NCI-H2029 treated with DMSO at 0.1 percent for 48 hours (cell line): ENCODE results near the gene GSK3B.
A peak's percentile ranks its signal among the peaks of the same experiment; 100 is the strongest.

Experiments used
- DNase-seq: peaks from one replicate; lab custom pipeline; 2025; lab: John Stamatoyannopoulos, UW

GSK3B gene

DNA sequence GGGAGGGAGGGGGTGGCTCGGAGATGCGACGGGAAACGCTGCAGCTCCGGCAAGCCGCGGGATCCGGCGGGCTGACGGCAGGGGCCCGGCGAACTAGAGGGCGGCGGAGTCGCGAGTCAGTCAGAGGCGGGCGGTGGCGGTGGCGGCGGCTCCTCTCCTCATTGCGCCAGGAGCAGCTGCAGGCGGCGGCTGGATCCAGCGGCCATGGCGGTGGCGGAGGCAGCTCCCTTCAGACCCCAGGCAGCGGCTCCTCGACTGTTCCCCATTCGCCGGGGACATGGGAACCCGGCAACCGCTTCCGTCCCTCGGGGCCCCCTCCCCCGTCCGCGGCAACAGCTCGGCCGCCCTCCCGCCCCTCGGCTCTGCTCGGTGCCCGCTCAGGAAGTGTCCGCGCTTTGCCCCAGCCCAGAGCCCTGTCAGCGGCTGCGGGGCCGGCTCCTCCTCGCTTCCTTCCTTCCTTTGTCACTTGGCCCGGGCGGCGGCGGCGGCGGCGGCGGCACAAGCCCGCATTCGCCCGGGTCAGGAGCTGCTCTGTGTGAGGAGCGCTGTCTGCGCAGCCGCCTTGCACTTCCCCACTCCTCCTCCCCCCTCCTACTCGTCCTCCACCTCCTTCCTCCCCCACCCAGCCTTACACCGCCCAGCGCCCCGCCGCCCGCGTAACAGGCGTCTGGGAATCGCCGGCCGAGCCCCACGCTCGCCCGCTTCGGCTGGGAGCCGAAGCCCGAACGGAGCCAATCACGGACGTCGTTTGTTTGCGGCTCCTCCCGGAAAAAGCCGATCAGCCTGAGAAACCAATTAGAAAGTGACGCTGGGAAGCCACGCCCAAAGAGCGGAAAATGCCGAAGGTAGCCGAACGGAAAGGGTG lies at the start of gene GSK3B:
GSK3B (minus strand) TSS at position 537 of the 865 bp plus-strand sequence. CDS start 1,013 bp downstream, outside the sequence.
- DNase-seq: peak; percentile 99

DNA sequence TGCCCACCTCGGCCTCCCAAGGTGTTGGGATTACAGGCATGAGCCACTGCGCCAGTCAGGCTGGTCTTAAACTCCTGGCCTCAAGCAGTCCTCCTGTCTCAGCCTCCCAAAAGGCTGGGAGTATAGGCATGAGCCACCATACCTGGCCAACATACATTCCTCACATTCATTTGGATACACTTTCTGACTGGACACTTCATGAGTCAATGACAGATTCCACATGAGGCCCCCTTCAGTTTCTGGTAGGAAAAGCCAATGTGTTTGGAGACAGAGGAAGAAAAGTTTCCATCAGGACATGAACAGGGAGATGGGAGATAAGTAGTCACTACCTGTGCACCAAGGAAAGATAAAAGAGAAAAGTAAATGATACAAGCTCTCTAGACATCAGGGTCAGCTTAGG lies 49.4 kb upstream of the GSK3B start:
- DNase-seq: no peak

DNA sequence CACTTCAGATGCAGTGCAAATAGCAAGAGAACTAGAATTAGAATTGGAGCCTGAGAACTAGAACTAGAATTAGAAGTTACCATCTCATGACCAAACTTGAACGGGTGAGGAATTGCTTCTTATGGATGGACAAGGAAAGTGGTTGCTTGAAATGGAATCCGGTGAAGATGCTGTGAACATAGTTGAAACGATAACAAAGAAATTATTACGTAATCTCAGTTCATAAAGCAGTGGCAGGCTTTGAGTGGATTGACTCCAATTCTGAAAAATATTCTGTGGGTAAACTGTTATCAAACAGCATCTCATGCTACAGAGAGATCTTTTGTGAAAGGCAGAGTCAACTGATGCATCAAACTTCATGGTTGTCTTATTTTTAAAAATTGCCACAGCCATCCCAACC lies 48.0 kb upstream of the GSK3B start:
- no peak for DNase-seq

DNA sequence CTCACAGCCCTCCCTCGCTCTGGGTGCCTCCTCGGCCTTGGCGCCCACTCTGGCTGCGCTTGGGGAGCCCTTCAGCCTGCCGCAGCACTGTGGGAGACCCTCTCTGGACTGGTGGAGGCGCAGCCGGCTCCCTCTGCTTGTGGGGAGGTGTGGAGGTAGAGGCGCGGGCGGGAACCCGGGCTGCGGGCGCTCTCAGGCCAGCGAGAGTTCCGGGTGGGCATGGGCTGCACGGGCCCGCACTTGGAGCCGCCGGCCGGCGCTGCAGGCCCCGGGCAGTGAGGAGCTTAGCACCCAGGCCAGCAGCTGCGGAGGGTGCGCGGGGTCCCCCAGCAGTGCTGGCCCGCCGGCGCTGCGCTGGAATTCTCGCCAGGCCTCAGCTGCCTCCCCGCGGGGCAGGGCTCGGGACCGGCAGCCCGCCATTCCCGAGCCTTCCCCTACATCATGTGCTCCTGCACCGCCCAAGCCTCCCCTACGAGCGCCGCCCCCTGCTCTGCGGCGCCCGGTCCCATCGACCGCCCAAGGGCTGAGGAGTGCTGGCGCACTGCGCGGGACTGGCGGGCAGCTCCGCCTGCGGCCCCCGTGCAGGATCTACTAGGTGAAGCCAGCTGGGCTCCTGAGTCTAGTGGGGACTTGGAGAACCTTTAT lies 46.0 kb upstream of the GSK3B start:
- no peak for DNase-seq

DNA sequence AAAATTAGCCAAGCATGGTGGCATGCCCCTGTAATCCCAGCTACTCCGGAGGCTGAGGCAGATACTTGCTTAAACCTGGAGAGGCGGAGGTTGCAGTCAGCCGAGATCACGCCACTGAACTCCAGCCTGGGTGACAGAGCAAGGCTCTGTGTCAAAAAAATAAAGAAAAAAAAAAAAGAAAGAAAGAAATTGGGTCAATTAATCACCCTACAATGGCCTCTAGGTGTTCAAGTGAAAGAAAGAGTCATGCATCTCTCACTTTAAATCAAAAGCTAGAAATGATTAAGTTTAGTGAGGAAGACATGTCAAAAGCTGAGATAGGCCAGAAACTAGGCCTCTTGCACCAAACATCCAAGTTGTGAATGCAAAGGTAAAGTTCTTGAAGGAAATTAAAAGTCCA lies 44.9 kb upstream of the GSK3B start:
- DNase-seq: no peak

DNA sequence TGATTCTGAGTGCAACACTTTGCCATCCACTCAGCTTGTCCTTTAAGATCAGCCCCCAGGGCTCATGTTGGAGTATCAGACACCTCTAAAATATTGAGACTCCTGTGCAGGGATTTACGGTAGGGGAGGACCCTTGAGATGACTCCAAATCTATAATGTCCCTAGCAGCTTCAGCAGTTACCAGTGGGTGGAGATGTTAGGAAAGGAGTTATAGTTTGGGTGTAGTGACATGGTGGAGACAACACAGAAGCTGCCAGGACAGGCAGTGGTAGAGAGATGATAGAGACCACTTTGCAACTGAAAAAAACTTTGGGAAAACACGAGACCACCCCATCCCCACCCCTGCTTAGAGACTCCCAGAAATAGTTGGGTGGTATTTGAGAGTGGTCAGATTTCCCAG lies 43.3 kb upstream of the GSK3B start:
- DNase-seq: no peak

DNA sequence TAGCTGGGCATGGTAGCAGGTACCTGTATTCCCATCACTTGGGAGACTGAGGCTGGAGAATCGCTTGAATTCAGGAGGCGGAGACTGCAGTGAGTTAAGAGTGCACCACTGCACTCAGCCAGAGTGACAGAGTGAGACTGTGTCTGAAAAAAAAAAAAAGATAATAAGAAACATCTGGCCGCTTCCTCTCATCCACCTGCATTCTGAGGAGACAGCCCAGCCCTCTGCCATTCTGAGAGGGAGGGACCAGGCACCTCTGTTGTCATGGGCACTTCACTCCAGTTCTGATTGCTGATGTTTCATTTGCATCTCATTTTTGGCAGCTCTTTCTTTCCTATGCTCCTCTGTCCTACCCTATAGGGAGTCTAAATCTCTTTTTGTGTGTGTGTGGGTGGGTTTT lies 36.4 kb upstream of the GSK3B start:
- DNase-seq: no peak

DNA sequence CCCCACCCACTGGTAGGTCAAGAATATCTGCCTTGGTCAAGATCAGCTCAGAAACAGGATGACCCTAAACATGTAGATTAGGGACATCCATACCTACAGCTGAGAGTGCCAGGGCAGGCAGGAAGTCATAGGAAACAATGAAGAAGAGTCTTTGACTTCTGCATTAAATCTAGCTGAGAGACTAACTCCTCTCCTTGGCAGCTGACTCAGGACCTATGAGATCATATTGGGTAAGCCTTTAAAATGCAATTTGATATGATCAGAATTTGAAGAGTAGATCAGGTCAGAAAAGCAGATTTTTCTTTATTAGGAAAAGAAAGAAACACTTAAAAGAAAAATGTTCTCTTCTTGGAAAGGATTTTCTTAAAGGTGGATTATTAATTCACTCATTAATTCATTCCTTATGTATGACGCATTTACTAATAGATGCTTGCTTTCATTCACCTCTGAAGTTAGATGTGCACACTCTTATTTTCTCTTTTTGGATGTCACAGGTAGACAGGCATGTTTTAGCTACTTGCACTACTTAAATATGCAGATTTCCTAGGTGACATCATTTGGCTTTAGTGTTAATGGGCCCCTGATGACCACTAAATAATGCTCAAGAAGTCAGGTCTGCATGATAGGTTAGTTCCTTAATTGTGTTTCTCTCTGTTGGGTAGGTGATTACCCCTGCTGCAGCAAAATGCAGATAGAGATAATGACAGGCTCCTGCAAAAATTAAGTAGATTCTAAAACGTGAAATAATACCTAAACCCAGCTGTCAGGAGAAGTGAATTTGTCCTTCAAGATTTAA lies 35.7 kb upstream of the GSK3B start:
- no peak for DNase-seq

DNA sequence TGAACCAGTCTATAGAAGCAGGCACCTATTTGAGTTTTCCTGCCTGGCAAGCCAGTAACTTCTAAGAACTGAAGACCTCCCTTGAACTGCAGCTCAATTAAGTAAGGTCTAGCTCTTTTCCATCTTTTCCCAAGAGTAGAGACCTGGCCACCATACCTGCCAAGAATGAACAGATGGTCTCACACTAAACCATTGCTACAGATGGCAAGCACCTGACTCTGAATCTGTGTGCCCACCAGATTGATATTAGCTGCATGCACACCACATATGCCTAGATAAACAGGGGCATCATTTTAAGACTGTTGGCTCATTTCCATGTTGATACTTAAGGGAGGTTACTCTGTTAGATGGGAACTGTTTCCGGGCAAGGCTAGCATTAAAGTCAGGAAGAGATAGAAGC lies 34.8 kb upstream of the GSK3B start:
- DNase-seq: no peak

DNA sequence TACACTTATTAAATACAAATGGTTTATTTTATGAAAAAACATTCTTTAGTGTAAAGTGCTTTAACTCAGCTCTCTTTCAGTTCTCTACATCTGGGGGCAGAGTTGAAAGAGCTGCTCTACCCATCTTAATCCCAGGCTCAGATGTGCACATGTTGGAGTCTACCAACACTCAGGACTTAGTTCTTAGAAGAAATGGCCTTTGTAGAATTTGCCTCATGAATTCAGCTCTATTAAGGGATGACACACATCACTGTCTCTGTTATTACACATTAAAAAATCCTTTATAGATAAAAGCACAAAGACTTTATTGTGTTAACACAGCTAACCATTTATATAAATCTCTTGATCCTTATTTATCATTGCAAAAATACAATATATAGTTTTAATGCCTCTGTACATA lies 31.7 kb upstream of the GSK3B start:
- DNase-seq: no peak

DNA sequence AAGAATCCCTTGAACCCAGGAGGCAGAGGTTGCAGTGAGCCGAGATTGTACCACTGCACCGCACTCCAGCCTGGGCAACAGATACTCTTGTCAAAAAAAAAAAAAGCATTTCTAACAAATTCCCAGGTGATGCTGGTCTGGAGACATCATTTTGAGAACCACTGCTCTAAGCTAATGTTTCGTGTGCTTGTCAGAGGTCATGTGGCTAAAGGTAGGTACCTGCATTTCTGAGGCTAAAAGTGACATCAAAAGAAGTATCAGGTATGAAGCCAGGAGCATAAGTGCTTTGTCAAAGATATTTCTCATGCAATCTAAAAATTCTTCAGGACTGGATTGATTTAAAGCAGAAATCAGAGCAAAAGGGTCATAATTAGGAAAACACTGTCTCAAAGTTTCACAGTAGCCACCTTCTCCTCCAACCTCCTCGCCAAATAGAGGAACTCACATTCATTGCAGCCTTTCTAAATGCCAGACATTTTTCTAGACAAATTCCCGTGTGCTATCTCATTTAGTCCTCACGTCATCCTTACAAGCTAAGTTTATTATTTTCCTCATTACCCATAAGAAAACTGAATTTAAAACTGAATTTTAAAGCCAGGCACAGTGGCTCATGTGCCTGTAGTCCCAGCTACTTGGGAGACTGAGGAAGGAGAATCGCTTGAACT lies 25.7 kb upstream of the GSK3B start:
- DNase-seq: no peak

DNA sequence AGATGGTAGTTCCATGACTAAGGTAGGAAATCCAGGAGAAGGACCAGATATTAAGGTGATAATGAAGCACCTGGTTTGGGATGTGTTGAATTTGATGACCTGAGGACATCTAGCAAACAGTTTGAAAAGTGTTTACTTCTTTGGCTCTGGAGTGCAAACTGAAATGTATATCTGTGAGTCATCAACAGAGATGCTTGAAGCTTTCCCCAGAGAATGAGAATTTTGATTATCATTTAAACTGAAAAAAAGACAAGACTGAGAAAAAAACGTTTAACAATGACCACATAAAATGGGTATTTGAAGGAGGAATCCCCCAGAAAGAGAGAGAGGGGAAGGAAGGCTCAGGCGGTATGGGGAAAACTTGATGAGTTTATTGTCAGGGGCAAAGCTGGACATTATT lies 20.7 kb upstream of the GSK3B start:
- no peak for DNase-seq

DNA sequence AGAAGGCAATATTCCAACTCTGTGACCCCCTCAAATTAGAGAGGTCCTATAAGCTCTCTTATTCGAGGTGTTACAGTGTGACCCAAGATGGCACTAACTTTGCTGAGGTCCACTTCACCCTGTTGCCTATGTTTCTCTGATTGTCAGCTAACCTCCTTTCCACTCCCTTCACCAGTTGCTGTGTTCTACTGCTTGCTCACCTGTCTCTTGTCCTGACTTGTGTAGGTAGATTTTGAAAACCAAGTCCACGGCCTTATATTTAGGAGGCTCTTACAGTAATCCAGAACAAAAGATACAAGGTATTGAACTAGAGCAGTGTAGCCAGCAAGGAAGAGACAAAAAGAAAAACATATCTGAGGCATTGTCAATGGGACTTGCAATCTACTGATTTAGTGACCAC lies 20.1 kb upstream of the GSK3B start:
- DNase-seq: no peak

DNA sequence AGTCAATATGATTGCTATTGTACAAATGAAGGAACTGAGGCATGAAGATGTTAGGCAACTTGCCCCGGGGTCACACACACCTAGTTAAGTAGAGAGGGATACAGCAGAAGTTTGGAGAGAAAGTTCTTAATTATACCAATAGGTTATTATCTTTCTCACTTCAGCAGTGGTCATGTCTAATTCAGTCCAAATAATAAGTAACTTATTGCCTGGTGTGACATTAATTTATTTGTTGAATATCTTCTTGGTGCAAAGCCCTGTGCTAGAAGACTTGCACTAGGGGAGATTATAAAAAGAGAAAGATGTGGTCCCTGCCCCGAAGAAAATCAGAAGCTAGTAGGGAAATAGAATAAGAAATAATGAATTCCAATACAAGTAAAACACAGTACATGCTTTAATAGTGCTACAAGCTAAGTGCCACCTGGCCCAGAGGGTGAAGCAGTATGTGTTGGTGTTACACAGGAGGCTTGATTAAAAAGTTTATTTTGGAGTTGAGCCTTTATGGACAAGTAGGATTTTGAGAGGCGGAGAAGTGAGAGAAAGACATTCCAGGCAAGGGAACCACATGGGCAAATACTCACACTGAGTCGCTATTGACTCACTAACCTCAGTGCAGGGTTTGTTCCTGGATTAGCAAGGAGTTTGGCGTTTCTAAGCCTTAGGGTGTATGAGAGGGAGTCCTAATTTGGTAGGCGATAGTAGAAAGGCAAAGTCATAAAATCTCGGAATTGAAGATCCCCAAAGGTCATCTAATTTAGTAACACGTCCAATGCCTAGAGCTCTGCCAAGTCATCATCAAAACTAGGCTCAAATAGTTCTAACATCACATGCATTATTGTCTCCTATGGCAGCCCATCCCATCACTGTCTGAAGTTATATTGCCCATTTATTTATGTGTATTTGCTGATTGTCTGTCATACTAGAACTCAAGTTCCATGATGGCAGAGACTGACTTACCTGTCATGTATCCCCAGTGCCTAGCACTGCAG lies 19.2 kb upstream of the GSK3B start:
- DNase-seq: no peak

DNA sequence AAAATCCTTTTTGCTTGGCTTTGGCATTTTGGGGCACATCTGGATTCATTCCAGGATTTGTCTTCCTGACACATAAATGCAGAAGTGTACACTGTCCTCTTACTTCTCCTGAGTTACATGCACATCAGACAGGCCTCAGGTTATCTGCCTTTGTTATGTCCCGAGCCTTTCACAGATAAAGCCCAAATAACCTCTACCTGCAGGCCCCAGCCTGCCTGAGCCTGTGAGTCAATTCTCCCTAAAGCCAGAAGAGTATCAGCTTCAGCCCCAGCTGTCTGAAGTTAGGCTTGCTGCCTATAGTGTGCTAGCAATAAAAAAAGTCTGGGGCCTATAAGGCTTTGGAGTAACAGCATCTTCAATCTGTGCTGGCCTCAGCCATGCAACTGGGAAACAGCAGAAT lies 17.7 kb upstream of the GSK3B start:
- DNase-seq: no peak

DNA sequence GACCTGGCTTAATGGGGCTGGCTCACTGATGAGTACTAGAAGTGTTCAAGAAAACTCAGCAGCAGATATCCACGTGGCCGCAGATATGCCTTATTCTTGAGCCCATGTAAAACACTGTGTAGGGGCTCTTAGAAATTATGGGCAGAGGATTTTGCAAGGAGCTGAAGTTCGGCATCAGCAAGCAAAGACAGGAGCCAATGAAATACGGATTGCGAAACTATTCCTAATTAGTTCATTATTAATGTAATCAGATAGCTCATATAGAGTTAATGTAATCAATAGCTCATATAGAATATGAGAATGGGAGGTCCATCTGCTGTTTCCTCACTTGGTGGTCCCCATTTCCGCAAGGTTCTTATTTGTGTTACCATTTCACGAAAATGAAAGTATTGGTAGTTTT lies 9.0 kb upstream of the GSK3B start:
- no peak for DNase-seq

DNA sequence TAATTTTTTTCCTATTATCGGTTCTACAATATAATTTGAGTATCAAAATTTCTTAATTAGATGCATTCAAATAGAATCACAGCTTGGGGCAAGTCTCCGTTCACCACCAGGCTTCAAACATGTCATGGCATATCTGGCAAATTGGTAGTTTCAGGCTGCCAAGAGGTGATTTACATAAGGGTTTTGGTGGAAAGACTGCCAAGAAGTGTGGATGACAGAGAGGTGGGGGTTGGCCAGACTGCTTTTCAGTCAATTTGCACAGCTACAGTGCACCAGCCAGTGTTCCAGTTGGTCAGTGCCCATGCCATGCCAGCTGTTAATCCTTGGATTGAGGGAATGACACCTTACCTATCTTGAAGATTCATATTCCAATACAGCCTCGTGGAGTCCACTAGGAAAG lies 8.4 kb upstream of the GSK3B start:
- DNase-seq: peak; percentile 89

DNA sequence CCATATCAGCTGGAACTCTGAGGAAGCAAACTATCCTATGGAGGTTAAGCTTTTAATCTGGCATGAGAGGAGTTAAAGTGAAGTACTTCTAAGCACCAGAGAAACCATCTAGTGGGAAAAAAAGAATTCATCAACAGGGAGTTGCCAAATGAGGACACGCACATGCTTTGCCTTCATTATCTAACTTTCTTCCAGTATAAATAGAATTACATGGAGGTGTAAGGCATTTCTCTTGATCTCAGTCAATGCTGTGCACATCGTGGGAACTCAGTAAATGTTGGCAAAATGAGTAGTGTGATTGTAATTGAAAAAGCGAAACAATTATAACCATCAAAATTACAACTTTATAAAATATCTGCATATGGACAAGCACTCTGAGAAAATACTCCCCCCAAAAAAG lies 8.0 kb upstream of the GSK3B start:
- DNase-seq: no peak

DNA sequence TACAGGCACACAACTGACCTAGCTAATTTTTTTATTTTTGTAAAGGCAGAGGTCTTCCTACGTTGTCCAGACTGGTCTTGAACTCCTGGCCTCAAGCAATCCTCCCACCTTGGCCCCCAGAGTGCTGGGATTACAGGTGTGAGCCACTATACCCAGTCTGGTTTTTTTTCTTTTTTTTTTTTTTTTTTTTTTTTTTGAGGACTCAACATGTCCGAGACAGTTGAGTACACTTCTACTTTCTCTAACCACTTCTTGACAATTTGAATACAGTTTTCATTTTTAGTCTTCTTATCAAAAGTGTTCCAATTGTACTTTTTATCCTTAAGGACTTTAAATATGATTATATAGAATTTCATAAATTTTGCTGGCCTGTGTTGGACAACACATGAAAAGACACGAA lies 7.4 kb upstream of the GSK3B start:
- no peak for DNase-seq

DNA sequence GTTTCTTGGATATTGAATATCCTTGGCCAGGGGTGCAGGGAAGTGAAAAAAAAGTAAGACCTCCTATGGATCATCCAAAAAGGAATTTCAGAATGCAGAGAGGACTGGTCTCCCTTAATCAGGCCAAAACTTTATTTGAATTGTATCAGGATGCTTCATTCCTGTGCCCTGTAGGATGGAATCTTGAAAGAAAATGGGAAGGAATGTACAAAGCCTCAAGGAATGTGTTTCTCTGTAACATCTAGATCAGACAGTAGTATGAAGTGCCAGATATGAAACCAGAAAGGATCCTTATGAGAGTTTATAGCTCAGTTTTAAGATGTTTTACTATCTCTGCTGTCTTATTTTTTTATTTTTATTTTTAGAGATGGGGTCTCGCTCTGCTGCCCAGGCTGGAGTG lies 6.5 kb upstream of the GSK3B start:
- DNase-seq: no peak

DNA sequence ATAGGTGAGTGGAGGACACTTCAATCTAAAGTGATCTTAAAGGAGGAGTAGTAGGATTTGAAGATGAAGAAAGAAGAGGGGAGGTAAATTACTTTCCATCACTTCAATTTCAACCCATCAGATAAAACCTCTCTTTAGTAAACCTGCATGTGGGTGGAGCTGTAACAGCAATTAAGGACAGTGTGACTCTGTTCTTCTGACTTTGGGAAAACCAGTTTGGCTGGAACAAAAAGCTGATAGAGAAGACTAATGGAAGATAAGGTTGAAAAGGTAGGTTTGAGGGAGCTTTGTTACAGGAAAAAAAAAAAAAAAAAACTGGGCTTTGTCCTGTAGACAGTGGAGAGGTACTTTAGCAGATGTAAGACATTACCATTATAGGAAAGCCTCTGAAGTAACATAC lies 4.5 kb upstream of the GSK3B start:
- no peak for DNase-seq
